GM21737 (cell line): ENCODE results near the gene ACAP3.

ENCODE experiments used
- ATAC-seq: cut with Tn5 transposase; IDR thresholded peaks from one replicate; pipeline ENCODE4 v1.9.1; 2021; ENCODE audit warnings: mild to moderate bottlenecking, moderate library complexity; ENCODE audit not compliant: unreplicated experiment

ACAP3 gene

GRCh38 chr1:1290238-1290731 is 17.4 kb downstream of the ACAP3 start:
- no peak for ATAC-seq

- no peak for ATAC-seq
Measured at GRCh38 chr1:1287288-1288110, 20.2 kb downstream of the ACAP3 start.

- ATAC-seq: no peak
Measured at GRCh38 chr1:1286313-1287261, 21.1 kb downstream of the ACAP3 start.

- ATAC-seq: no peak
Measured at GRCh38 chr1:1285611-1286311, 22.0 kb downstream of the ACAP3 start.

- ATAC-seq: no peak
Measured at GRCh38 chr1:1285102-1285571, 22.6 kb downstream of the ACAP3 start.

- ATAC-seq: no peak
Measured at GRCh38 chr1:1284221-1285101, 23.3 kb downstream of the ACAP3 start.

- no peak for ATAC-seq
Measured at GRCh38 chr1:1283821-1284220, 23.9 kb downstream of the ACAP3 start.

- ATAC-seq: no peak
Measured at GRCh38 chr1:1282998-1283397, 24.7 kb downstream of the ACAP3 start.

- no peak for ATAC-seq
Measured at GRCh38 chr1:1281533-1282321, 26.0 kb downstream of the ACAP3 start.

GRCh38 chr1:1280782-1281481 is 26.8 kb downstream of the ACAP3 start:
- ATAC-seq: no peak

- no peak for ATAC-seq
Measured at GRCh38 chr1:1279028-1279427, 28.7 kb downstream of the ACAP3 start.

GRCh38 chr1:1278620-1279019 is 29.1 kb downstream of the ACAP3 start:
- ATAC-seq: no peak

GRCh38 chr1:1275836-1276235 is 31.9 kb downstream of the ACAP3 start:
- ATAC-seq: no peak

GRCh38 chr1:1274931-1275431 is 32.7 kb downstream of the ACAP3 start:
- ATAC-seq: no peak

GRCh38 chr1:1274299-1274930 is 33.3 kb downstream of the ACAP3 start:
- peak; percentile 16 for ATAC-seq

GRCh38 chr1:1273512-1274298 is 34.0 kb downstream of the ACAP3 start, which contains the start of gene UBE2J2:
TSS of gene UBE2J2 (minus strand) at chr1:1273854. CDS start at chr1:1267992, 5,862 bp downstream.
- ATAC-seq: peak; percentile 86

- ATAC-seq: peak; percentile 10
Measured at GRCh38 chr1:1273209-1273511, 34.6 kb downstream of the ACAP3 start.
